ENCODE results near the gene TSGA10.
A peak's percentile ranks its signal among the peaks of the same experiment; 100 is the strongest.
"Not testable (repeated sequence)": the region's sequence is repeated elsewhere in the genome, so short reads cannot be mapped to it uniquely, and the experiment has no call there.

The TSGA10 gene

DNA sequence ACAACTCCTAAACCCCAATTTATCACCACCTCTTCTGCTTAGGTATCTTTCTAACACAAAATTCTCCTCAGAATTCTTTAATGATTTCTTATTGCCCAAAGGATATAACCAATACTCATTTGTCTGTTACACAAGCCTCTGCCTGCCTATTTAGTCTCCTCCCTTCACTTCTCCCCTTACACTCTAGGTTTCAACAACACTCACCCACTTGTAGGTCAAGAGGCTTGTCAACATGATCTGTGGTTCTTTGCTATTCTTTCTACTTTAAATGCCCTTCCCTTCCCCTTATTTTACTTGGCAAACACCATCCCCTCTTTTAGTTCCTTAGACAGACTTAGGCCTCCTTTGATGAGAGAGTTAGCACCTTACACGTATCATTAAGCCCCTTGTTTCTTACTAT is 82.2 kb downstream of the TSGA10 start:
- DNase-seq (ENCODE audit: low spot score), result no peak

GRCh38 chr2:99067871-99068625 is 86.7 kb downstream of the TSGA10 start:
- no peak for DNase-seq (ENCODE audit: low spot score)

- DNase-seq (ENCODE audit: low spot score), result peak; percentile 20
Measured at GRCh38 chr2:99066075-99066958, 88.4 kb downstream of the TSGA10 start.

DNA sequence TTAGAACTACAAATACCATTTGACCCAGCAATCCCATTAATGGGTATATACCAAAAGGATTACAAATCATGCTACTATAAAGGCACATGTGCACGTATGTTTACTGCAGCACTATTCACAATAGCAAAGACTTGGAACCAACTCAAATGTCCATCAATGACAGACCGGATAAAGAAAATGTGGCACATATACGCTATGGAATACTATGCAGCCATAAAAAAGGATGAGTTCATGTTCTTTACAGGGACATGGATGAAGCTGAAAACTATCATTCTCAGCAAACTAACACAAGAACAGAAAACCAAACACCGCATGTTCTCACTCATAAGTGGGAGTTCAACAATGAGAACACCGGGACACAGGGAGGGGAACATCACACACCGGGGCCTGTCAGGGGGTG is 105.6 kb downstream of the TSGA10 start:
- not testable (repeated sequence) for DNase-seq (ENCODE audit: low spot score)

- DNase-seq (ENCODE audit: low spot score), result not testable (repeated sequence)
Measured at GRCh38 chr2:99040736-99041300, 113.9 kb downstream of the TSGA10 start.

DNA sequence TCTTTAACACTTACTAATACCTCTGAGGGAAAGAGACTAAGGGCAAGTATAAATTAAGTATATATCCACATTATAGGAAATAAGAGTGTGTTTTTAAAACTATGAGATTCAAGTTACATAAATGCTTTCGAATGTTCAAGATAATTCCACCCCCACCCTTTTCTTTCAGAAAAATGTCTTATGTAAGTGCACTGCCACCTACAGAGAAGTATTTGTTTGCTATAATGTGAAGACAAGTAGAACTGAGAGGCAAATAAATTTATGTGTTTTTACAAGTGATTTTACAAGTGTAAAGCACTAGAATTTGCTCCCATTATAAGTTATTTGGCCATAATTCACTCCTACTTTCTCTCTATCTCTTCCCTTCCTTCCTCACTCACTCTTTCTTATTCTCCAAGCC is 118.8 kb downstream of the TSGA10 start:
- no peak for DNase-seq (ENCODE audit: low spot score)

DNA sequence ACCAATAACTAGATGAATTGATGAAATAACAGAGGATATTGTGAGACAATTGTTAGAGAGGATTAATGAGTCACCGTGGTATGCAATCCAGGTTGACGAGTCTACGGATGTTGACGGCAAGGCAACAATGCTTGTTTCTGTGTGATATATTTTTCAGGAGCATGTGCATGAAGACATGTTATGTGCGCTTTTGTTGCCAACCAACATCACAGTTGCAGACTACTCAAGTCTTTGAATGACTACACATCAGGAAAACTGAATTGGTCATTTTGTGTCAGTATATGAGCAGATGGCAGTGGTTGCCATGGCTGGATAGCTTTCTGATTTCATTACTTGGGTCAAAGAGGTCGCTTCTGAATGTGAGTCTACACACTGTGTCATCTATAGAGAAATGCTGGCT is 122.0 kb downstream of the TSGA10 start:
- no peak for DNase-seq (ENCODE audit: low spot score)

DNA sequence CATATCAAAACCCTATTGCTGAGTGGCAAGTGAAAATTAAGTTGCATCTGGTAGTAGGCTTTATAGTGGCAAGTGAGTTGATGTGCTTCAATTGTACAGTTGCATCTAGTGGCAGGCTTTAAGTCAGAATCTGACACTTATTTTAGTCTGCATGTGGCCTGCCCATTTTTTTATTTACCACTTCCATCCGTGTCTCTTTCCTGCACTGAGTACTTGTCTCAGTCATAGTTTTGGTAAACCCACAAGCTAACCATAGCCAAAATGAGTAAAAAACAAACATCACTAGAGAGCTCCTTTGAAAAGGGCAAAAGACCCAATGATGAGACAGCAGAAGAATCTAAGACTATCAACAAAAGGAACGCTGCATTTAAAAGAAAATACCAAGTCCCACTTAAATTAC is 122.7 kb downstream of the TSGA10 start:
- DNase-seq (ENCODE audit: low spot score), result no peak

DNA sequence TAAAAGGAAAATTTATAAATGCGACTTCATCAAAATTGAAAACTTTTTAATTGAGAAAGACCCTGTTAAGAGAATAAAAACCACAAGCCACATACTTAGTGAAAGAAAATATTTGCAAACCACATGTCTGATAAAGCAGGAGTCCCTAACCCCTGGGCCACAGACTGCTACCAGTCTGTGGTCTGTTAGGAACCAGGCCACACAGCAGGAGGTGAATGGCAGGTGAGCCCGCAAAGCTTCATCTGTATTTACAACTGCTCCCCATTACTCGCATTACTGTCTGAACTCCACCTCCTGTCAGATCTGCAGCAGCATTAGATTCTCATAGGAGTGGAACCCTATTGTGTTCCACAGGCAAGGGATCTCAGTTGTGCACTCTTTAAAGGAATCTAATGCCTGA is 123.3 kb downstream of the TSGA10 start:
- DNase-seq (ENCODE audit: low spot score), result no peak

GRCh38 chr2:99028558-99028957 is 126.2 kb downstream of the TSGA10 start:
- DNase-seq (ENCODE audit: low spot score), result no peak

DNA sequence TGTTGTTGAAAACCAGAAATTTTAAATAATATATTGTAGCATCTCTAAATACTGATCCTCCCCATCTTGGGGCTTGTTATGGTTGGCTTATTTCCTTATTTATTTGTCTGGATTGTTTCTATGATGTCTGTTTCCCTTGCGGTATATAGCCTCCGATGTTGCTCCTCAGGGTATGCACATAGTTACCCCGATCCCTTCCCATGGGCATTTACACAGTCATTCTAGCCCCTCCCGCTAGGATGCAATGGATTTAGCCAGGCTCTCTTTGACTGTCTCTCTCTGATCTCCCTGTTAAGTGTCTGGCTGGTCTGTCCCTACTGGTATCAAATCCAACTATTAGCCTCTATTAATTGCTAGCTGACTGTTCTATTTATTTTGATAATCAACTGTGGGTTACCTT is 126.9 kb downstream of the TSGA10 start:
- DNase-seq (ENCODE audit: low spot score), result no peak

- DNase-seq (ENCODE audit: low spot score), result no peak
Measured at GRCh38 chr2:99000708-99001107, 154.0 kb downstream of the TSGA10 start.

- not testable (repeated sequence) for DNase-seq (ENCODE audit: low spot score)
Measured at GRCh38 chr2:98988695-98989094, 166.0 kb downstream of the TSGA10 start.

DNA sequence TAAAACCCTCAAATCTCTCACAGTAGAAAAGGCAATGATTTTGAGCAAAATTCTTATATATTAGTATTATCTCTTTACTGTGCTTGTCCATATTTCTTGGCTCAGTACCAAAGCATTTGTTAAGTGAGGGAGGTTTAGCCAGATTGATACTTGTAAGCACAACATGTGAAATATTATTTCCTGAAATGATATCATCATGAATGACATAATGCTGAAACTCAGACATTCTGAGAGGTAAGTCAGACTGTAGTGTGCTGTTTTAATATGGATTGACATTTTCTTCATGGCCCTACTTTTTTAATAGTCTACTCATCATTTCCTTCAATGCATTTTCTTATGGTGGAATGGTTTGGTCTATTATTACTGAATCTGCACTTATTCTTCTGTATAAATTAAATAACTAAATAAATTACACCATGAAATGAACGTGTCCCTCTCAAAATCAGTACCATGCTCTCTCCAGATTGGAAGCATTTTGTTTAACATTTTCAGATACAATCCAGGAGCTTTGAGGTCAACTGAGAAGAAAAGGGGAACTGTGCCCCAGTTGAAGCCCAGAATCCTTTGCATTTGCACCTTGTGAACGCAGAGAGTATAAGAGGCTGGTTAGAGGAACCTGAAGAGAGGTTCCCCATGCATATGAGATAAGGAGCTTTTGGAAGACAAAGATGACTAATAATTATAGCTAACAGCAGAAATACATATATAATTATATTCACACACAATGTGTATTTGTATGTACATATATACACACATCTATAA is 168.7 kb downstream of the TSGA10 start:
- DNase-seq (ENCODE audit: low spot score), result no peak

- DNase-seq (ENCODE audit: low spot score), result no peak
Measured at GRCh38 chr2:98975611-98976010, 179.1 kb downstream of the TSGA10 start.

DNA sequence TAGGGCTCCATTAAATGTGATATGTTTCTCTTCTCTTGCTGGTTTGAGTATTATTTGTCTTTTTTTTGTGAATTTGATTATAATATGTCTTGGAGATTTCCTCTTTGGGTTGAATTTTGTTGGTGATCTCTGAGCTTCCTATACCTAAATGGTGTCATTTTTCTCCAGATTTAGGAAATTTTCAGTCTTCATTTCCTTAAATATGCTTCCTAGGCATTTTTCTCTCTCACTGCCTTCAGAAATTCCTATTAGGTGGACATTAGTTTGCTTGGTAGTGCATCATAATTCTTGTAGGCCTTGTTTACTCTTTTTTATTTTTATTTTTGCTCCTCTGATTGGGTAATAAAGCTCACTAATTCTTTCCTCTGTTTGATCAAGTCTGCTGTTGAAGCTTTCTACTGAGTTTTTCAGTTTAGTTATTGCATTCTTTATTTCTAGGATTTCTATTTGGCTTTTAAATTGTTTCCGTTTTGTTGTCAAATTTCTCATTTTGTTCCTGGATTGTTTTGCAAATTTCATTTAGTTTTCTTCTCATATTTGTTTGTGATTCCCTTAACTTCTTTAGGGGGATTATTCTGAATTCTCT is 182.1 kb downstream of the TSGA10 start:
- no peak for DNase-seq (ENCODE audit: low spot score)

DNA sequence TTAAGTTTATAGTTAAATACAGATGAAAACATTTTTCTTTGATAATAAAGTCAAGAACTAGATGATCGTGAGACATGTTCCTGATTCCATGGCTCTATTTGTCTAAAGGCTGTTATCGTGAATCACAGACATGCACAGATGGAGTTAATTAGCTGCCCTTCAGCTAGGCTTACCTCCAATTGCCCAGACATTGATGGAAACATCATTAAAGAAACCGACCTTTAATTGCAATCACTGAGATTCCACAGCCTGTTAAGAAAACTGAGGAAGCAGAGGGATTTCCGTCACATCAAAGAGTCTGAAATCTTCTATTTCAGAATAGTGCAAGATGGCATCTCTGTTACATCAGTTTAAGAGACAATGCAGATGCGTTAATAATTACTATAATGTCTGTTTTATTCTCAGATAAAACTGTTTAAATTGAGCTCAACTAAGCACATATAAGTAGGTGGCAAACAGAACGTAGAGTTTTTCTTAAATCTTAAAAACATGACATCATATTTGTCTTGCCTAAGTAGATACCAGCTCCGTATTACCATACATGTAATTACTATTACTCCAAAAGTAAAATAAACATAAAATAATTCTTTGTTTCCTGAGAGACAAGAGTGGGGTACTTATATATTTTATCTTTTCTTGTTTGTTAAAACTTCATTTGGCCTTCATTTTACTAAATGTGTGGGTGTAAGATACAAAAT is 194.8 kb downstream of the TSGA10 start:
- DNase-seq (ENCODE audit: low spot score), result no peak

DNA sequence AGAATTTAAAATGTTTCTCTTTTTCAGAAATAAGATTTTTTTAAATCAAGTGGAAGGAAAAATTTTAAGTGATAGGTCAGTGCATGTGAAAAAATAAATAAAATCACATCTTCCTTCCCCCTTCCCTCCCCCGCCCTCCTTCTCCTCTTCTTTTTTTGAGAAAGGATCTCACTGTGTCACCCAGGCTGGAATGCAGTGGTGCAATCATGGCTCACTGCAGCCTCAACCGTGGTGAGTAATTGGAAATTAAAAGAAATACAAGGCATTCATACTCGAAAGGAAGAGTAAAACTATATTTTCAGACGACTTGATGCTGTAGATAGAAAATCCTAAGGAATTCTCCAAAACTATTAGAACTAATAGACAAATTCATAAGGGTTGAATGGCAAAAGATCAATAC is 201.8 kb downstream of the TSGA10 start:
- DNase-seq (ENCODE audit: low spot score), result no peak

- DNase-seq (ENCODE audit: low spot score), result no peak
Measured at GRCh38 chr2:98948956-98949739, 205.6 kb downstream of the TSGA10 start.

DNA sequence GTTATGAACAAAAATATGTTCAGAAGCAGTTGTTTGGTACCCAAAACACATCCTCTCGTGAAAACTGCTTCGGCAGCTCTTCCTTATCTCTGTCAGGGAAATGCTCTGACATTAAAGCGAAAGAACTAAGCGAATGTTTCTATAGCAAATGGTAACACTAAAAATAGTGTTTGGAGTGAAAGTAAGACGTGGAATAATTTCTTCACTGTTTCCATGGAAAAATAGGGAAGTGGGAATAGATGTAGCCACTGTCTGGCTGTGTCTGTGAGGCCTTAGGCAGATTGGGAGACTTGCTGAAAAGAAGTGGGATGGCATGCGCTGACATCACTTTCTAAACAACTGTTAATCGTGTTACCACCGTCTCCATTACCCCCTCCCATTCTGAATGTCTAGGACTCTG is 207.2 kb downstream of the TSGA10 start:
- no peak for DNase-seq (ENCODE audit: low spot score)

Data from germinal center (tissue), 1 donor.